Trophoblast cell (in vitro differentiated cells and primary cell): Measurements from ENCODE around the gene PARD6B.
"Not testable (repeated sequence)": the region's sequence is repeated elsewhere in the genome, so short reads cannot be mapped to it uniquely, and the experiment has no call there.

Experiments used
- DNase-seq, 2 donors: peaks; one replicate each; pipeline ENCODE4 v3.0.0-alpha.2; 2016
- H2AFZ ChIP-seq: 2 replicates; pipeline ENCODE4 v1.6.1; 2013; ENCODE audit warnings: low read length, moderate library complexity, mild to moderate bottlenecking; ENCODE audit not compliant: insufficient read depth, poor library complexity
- H2AK5ac ChIP-seq: 2 replicates; pipeline ENCODE4 v1.6.1; 2013; ENCODE audit warnings: mild to moderate bottlenecking, low read length
- H2BK120ac ChIP-seq: 2 replicates; pipeline ENCODE4 v1.6.1; 2013; ENCODE audit warnings: low read length, mild to moderate bottlenecking, moderate library complexity; ENCODE audit not compliant: insufficient read depth, poor library complexity
- H2BK12ac ChIP-seq: 2 replicates; pipeline ENCODE4 v1.6.1; 2013; ENCODE audit warnings: mild to moderate bottlenecking, low read length, moderate library complexity
- H2BK5ac ChIP-seq: 2 replicates; pipeline ENCODE4 v1.6.1; 2013; ENCODE audit warnings: low read length, low read depth, moderate library complexity, mild to moderate bottlenecking; ENCODE audit not compliant: poor library complexity
- H3K14ac ChIP-seq: 2 replicates; pipeline ENCODE4 v1.6.1; 2013; ENCODE audit warnings: mild to moderate bottlenecking, low read length
- H3K18ac ChIP-seq: 2 replicates; pipeline ENCODE4 v1.6.1; 2013; ENCODE audit warnings: mild to moderate bottlenecking, low read length
- H3K23ac ChIP-seq: 2 replicates; pipeline ENCODE4 v1.6.1; 2013; ENCODE audit warnings: low read length
- H3K27ac ChIP-seq: 2 replicates; pipeline ENCODE4 v1.5.1; 2013; ENCODE audit warnings: low read depth, mild to moderate bottlenecking, inconsistent platforms, low read length, moderate library complexity
- H3K27me3 ChIP-seq: 2 replicates; pipeline ENCODE4 v1.6.1; 2013; ENCODE audit warnings: inconsistent platforms, mild to moderate bottlenecking, low read length, moderate library complexity; ENCODE audit not compliant: insufficient read depth
- H3K36me3 ChIP-seq, 2 experiments: 1 replicate in 1 of 2; 2 replicates in 1 of 2; pipeline ENCODE4 v1.6.1; 2013; ENCODE audit warnings: low read length in 2 of 2, mild to moderate bottlenecking in 2 of 2, moderate library complexity in 1 of 2; ENCODE audit not compliant: insufficient read depth in 2 of 2, control insufficient read depth in 1 of 2
- H3K4ac ChIP-seq: 2 replicates; pipeline ENCODE4 v1.6.1; 2013; ENCODE audit warnings: low read depth, mild to moderate bottlenecking, low read length, moderate library complexity
- H3K4me1 ChIP-seq, 2 experiments: 1 replicate in 1 of 2; 2 replicates in 1 of 2; pipeline ENCODE4 v1.6.1; 2013; ENCODE audit warnings: low read length in 2 of 2, mild to moderate bottlenecking in 2 of 2, moderate library complexity in 1 of 2; ENCODE audit not compliant: insufficient read depth in 2 of 2, control insufficient read depth in 1 of 2
- H3K4me2 ChIP-seq: 2 replicates; pipeline ENCODE4 v1.6.1; 2013; ENCODE audit warnings: inconsistent platforms, mild to moderate bottlenecking, low read length, moderate library complexity
- H3K4me3 ChIP-seq: 2 replicates; pipeline ENCODE4 v1.5.1; 2013; ENCODE audit warnings: mild to moderate bottlenecking, low read depth, low read length, inconsistent platforms
- H3K79me1 ChIP-seq: one replicate; pipeline ENCODE4 v1.6.1; 2013; ENCODE audit warnings: low read length
- H3K79me2 ChIP-seq: 2 replicates; pipeline ENCODE4 v1.6.1; 2013; ENCODE audit warnings: low read length, mild to moderate bottlenecking; ENCODE audit not compliant: control insufficient read depth, insufficient read depth, poor library complexity
- H3K9ac ChIP-seq: 2 replicates; pipeline ENCODE4 v1.6.1; 2013; ENCODE audit warnings: mild to moderate bottlenecking, low read length
- H3K9me3 ChIP-seq: 2 replicates; pipeline ENCODE4 v1.6.1; 2013; ENCODE audit warnings: low read depth, mild to moderate bottlenecking, control low read depth, inconsistent platforms, low read length; ENCODE audit not compliant: insufficient read depth
- H4K12ac ChIP-seq: 2 replicates; pipeline ENCODE4 v1.6.1; 2013; ENCODE audit warnings: low read depth, mild to moderate bottlenecking, low read length, moderate library complexity
- H4K8ac ChIP-seq: 2 replicates; pipeline ENCODE4 v1.6.1; 2013; ENCODE audit warnings: low read depth, mild to moderate bottlenecking, low read length, moderate library complexity
- H4K91ac ChIP-seq: one replicate; pipeline ENCODE4 v1.6.1; 2013; ENCODE audit warnings: low read depth, mild to moderate bottlenecking, low read length, moderate library complexity
- WGBS: extraction: QIAGEN DNeasy Blood & Tissue Kit; methylation state at CpG from one replicate; pipeline ENCODE4 v1.1.7; 2013; ENCODE audit warnings: missing lambda C conversion rate; ENCODE audit not compliant: insufficient read length, insufficient coverage; ENCODE audit errors: extremely low coverage; 5-methylcytosine and 5-hydroxymethylcytosine counted together

PARD6B gene

DNA sequence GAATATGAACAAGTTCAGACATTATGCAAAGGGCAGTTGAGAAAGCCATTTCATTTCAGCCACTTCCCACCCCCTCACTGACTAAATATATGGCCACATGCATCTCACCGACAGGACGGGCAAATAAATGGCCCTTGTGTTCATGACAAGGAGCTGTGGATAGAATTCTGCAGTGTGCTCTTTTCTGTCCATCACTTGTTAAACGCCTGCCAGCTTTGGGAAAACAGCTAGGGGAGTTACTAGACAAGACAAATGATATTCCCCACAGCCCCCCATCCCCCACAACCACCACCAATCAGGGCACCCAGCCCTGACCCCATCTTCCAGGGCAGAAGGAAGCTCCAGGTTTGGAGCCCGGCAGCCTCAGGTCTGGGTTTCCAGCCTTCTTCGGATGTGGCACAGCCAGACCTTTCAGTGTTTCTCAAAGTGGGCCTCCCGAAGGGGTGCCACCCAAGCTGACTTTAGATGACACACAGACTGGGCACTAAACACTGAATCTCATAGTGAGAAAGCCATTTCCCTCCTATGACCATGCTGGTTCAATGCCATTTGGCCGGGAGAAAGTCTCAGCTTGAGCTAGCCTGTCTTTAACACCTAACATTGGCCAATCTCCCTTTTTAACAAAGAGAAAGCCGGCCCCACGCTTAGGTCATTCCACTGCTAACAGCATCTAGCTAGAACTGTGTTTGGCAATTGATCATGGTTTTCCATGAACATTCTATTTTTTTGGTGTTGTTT is 36.1 kb upstream of the PARD6B start:
- no peak overlapping the region for H2AK5ac ChIP-seq
- no peak overlapping the region for H2BK12ac ChIP-seq
- no peak overlapping the region for H3K9ac ChIP-seq
- no peak overlapping the region for H3K18ac ChIP-seq
- no peak overlapping the region for H4K8ac ChIP-seq
- peaks cover 7 to 14% of the 10 kb centered on the region in 2 experiments for H3K4me1 ChIP-seq
- no peaks in the 10 kb centered on the region for H3K27me3 ChIP-seq
- H3K4me3 ChIP-seq, result no peak overlapping the region
- no CpG with 5 or more reads among the region's 9 CpGs for WGBS
- H3K27ac ChIP-seq, result no peak overlapping the region
- H3K36me3 ChIP-seq, result no peaks in the 10 kb centered on the region
- H4K12ac ChIP-seq, result no peak overlapping the region
- DNase-seq, result no peak
- no peak overlapping the region for H4K91ac ChIP-seq
- no peak overlapping the region for H3K14ac ChIP-seq
- H3K4ac ChIP-seq, result no peak overlapping the region
- no peak overlapping the region for H2BK120ac ChIP-seq
- no peak overlapping the region for H3K23ac ChIP-seq
- H2AFZ ChIP-seq, result no peak overlapping the region
- H3K79me1 ChIP-seq, result peaks cover 2% of the 10 kb centered on the region
- no peaks in the 10 kb centered on the region for H3K9me3 ChIP-seq
- H3K4me2 ChIP-seq, result no peak overlapping the region
- no peaks in the 10 kb centered on the region for H3K79me2 ChIP-seq
- H2BK5ac ChIP-seq, result no peak overlapping the region

DNA sequence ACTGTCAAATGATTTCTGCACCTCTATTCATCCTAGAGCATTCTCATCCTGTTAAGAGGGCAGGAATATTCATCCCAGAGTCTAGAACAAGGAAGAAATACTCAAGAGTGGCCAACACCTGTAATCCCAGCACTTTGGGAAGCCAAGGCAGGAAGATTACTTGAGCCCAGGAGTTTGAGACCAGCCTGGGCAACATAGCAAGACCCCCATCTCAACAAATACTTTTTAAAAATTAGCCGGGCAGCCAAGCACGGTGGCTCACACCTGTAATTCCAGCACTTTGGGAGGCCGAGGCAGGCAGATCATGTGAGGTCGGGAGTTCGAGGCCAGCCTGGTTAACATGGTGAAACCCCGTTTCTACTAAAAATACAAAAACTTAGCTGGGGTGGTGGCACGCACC is 33.1 kb upstream of the PARD6B start:
- H3K9ac ChIP-seq, H4K12ac ChIP-seq, H3K23ac ChIP-seq, H2BK12ac ChIP-seq, H3K79me2 ChIP-seq, H3K27me3 ChIP-seq, H2AK5ac ChIP-seq, H3K79me1 ChIP-seq, DNase-seq, H3K27ac ChIP-seq, H3K9me3 ChIP-seq, H3K4me3 ChIP-seq, H3K4me2 ChIP-seq, H2BK5ac ChIP-seq, H3K14ac ChIP-seq, H4K91ac ChIP-seq, H3K4ac ChIP-seq, H3K4me1 ChIP-seq, H3K18ac ChIP-seq, H2AFZ ChIP-seq, H4K8ac ChIP-seq, H2BK120ac ChIP-seq, H3K36me3 ChIP-seq: not testable (repeated sequence)
- WGBS, result no CpG with 5 or more reads among the region's 7 CpGs

DNA sequence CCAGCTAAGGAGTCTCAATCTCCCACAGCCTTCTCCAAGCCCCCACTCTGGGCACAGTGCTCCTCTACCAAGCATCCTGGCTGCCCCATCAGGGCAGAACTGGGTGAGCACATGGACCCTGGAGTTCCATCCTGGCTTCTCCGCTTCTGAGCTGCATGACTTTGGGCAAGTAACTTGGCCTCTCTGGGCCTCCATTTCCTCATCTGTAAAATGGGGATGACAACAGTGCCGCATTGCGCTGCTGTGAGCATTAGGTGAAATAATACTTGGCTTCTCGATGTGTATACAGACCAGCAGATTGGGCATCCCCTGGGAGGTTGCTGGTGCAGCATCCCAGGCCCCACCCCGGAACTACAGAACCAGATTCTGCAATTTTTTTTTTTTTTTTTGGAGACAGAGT is 31.7 kb upstream of the PARD6B start:
- WGBS, result no CpG with 5 or more reads among the region's 5 CpGs

DNA sequence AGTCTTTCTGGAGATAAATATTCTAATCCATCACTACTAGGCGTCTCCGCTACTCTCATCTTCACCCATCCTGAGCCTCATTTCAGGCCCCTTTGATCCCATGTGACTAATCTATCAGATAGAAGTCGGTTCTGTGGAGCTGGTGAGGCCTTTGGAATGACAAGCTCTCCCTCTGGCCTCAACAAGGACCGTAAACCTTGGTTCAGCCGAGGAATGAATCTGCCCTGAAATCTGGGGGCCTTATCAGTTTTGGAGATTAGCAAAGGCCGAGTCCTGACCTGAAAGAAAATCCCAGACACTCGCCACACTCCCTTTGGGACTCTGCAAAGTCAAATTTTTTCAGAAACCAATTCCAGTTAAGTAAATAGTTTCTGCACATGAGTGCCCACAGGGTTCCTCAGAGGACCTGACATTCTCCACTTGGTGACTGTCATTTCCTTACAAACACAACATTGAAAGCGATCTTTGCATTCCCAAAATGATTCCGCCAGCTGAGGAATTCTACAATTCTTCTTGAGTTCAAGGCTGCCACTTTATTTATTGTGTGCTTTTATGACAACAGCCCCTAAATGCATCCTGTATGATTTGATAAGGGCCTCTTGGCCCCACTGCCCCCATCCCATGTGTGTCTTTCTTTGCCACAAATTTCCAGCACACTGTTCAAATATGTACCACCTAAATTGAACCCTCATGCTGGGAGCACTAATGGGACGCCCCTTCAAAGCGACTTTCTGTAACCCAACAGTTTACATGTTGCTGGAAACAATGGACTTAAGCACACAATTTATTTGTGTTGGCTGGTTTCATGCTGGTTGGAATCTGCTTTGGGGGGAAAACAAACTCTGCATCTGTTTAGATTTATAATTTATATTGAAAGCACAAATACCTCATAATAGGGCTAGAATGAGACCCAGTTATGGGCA is 30.1 kb upstream of the PARD6B start:
- Histone ChIP-seq H4K91ac (no peak overlapping the region), H3K4ac (no peak overlapping the region), H2BK12ac (no peak overlapping the region), H3K23ac (no peak overlapping the region), H3K27me3 (no peaks in the 10 kb centered on the region), H3K36me3 (no peaks in the 10 kb centered on the region), H3K79me1 (no peaks in the 10 kb centered on the region), H3K9ac (no peak overlapping the region), H3K4me3 (no peak overlapping the region), H2BK5ac (no peak overlapping the region), H4K12ac (no peak overlapping the region), H3K14ac (no peak overlapping the region), H3K9me3 (no peaks in the 10 kb centered on the region), H3K18ac (no peak overlapping the region), H2BK120ac (no peak overlapping the region), H3K4me2 (no peak overlapping the region), H3K27ac (no peak overlapping the region), H3K4me1 (peaks cover 0 to 5% of the 10 kb centered on the region in 2 experiments), H2AK5ac (no peak overlapping the region), H4K8ac (no peak overlapping the region), H2AFZ (no peak overlapping the region), H3K79me2 (no peaks in the 10 kb centered on the region)
- no CpG with 5 or more reads among the region's 11 CpGs for WGBS
- peak; percentile 61 to 91 for DNase-seq

More for the DNA sequence above, 31.7 kb upstream of the PARD6B start:
- no peak overlapping the region for H3K27ac ChIP-seq
- peaks cover 0 to 5% of the 10 kb centered on the region in 2 experiments for H3K4me1 ChIP-seq
- H3K79me1 ChIP-seq, result no peaks in the 10 kb centered on the region
- H4K8ac ChIP-seq, result no peak overlapping the region
- no peak overlapping the region for H3K4ac ChIP-seq
- no peaks in the 10 kb centered on the region for H3K27me3 ChIP-seq
- H2BK120ac ChIP-seq, result no peak overlapping the region
- no peak overlapping the region for H3K23ac ChIP-seq
- no peak overlapping the region for H2BK5ac ChIP-seq
- no peak overlapping the region for H2AK5ac ChIP-seq
- H3K36me3 ChIP-seq, result no peaks in the 10 kb centered on the region
- no peak overlapping the region for H2BK12ac ChIP-seq
- DNase-seq, result no peak
- H3K9ac ChIP-seq, result no peak overlapping the region
- no peak overlapping the region for H4K91ac ChIP-seq
- no peak overlapping the region for H3K18ac ChIP-seq
- no peak overlapping the region for H2AFZ ChIP-seq
- H3K9me3 ChIP-seq, result no peaks in the 10 kb centered on the region
- no peaks in the 10 kb centered on the region for H3K79me2 ChIP-seq
- H4K12ac ChIP-seq, result no peak overlapping the region
- no peak overlapping the region for H3K4me2 ChIP-seq
- no peak overlapping the region for H3K4me3 ChIP-seq
- H3K14ac ChIP-seq, result no peak overlapping the region
